GM18511 (cell line): ENCODE data around the gene GAGE12F.
"Not testable (repeated sequence)": the region's sequence is repeated elsewhere in the genome, so short reads cannot be mapped to it uniquely, and the experiment has no call there.

Experiments used
- ATAC-seq: cut with Tn5 transposase; IDR thresholded peaks from one replicate; pipeline ENCODE4 v1.9.1; 2021; ENCODE audit warnings: mild to moderate bottlenecking, moderate library complexity; ENCODE audit not compliant: unreplicated experiment

Gene GAGE12F, protein sequence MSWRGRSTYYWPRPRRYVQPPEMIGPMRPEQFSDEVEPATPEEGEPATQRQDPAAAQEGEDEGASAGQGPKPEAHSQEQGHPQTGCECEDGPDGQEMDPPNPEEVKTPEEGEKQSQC

DNA sequence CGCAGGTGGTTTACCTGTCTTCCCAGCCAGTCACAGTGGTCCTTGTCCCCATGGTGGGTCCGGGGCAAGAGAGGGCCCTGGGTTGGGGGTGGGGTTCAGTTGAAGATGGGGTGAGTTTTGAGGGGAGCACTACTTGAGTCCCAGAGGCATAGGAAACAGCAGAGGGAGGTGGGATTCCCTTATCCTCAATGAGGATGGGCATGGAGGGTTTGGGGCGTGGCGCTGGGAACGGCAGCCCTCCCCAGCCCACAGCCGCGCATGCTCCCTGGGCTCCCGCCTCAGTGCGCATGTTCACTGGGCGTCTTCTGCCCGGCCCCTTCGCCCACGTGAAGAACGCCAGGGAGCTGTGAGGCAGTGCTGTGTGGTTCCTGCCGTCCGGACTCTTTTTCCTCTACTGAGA, at the start of gene GAGE12F:
TSS of gene GAGE12F (plus strand) at position 301 of the 400 bp plus-strand sequence. CDS start 1,155 bp downstream, outside the sequence.
- ATAC-seq, result not testable (repeated sequence)

DNA sequence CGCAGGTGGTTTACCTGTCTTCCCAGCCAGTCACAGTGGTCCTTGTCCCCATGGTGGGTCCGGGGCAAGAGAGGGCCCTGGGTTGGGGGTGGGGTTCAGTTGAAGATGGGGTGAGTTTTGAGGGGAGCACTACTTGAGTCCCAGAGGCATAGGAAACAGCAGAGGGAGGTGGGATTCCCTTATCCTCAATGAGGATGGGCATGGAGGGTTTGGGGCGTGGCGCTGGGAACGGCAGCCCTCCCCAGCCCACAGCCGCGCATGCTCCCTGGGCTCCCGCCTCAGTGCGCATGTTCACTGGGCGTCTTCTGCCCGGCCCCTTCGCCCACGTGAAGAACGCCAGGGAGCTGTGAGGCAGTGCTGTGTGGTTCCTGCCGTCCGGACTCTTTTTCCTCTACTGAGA, 28.8 kb upstream of the GAGE12F start, which contains the start of gene GAGE12C:
TSS of gene GAGE12C (plus strand) at position 301 of the 400 bp plus-strand sequence. CDS start 1,155 bp downstream, outside the sequence.
- ATAC-seq, result not testable (repeated sequence)

GRCh38 chrX:49541433-49541832, 19.2 kb upstream of the GAGE12F start, which contains the start of gene GAGE12D:
GAGE12D (plus strand) TSS chrX:49541733; CDS start chrX:49542888, 1,155 bp downstream.
- not testable (repeated sequence) for ATAC-seq

GRCh38 chrX:49550989-49551388, 9.7 kb upstream of the GAGE12F start, which contains the start of gene GAGE12E:
GAGE12E (plus strand) TSS chrX:49551289; CDS start chrX:49552444, 1,155 bp downstream.
- not testable (repeated sequence) for ATAC-seq

DNA sequence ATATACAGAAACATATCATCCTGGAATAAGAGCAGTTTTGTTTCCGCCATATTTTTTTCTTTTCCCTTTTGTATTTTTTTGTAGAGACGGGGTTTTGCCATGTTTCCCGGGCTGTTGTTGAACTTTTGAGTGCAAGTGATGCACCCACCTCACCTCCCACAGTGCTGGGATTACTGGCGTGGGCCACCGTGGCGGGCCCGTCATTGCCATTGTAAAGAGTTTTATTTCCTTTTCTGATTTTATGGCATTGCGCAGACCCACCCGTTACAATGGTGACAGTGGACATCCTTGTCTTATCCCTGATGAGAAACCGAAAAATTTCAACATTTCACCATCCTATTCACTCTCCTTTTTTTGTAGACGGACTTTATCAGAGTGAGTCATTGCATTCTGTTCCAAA, 8.1 kb downstream of the GAGE12F start:
- not testable (repeated sequence) for ATAC-seq

DNA sequence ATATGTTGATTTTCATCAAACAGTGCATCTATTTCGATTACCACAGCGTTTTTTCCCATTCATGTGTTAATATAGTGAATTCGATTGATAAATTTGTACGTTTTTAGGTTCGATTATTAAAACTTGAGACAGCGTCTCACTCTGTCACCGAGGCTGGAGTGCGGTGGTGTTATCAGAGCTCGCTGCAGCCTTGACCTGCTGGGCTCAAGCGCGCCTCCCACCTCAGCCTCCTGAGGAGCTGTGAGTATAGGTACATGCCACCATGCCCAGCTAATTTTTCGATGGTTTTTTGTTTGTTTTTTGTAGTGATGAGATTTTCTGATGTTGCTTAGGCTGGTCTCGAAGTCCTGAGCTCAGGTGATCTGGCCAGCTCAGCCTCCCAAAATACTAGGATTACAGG, 8.5 kb downstream of the GAGE12F start:
- ATAC-seq, result not testable (repeated sequence)

DNA sequence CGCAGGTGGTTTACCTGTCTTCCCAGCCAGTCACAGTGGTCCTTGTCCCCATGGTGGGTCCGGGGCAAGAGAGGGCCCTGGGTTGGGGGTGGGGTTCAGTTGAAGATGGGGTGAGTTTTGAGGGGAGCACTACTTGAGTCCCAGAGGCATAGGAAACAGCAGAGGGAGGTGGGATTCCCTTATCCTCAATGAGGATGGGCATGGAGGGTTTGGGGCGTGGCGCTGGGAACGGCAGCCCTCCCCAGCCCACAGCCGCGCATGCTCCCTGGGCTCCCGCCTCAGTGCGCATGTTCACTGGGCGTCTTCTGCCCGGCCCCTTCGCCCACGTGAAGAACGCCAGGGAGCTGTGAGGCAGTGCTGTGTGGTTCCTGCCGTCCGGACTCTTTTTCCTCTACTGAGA, 9.5 kb downstream of the GAGE12F start, which contains the start of gene GAGE12G:
TSS of gene GAGE12G (plus strand) at position 301 of the 400 bp plus-strand sequence. CDS start 1,155 bp downstream, outside the sequence.
- ATAC-seq, result not testable (repeated sequence)

DNA sequence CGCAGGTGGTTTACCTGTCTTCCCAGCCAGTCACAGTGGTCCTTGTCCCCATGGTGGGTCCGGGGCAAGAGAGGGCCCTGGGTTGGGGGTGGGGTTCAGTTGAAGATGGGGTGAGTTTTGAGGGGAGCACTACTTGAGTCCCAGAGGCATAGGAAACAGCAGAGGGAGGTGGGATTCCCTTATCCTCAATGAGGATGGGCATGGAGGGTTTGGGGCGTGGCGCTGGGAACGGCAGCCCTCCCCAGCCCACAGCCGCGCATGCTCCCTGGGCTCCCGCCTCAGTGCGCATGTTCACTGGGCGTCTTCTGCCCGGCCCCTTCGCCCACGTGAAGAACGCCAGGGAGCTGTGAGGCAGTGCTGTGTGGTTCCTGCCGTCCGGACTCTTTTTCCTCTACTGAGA, 19.0 kb downstream of the GAGE12F start, which contains the start of gene GAGE12H:
TSS of gene GAGE12H (plus strand) at position 301 of the 400 bp plus-strand sequence. CDS start 1,155 bp downstream, outside the sequence.
- not testable (repeated sequence) for ATAC-seq

DNA sequence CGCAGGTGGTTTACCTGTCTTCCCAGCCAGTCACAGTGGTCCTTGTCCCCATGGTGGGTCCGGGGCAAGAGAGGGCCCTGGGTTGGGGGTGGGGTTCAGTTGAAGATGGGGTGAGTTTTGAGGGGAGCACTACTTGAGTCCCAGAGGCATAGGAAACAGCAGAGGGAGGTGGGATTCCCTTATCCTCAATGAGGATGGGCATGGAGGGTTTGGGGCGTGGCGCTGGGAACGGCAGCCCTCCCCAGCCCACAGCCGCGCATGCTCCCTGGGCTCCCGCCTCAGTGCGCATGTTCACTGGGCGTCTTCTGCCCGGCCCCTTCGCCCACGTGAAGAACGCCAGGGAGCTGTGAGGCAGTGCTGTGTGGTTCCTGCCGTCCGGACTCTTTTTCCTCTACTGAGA, 28.6 kb downstream of the GAGE12F start, which contains the start of gene GAGE2A:
TSS of gene GAGE2A (plus strand) at position 301 of the 400 bp plus-strand sequence. CDS start 1,155 bp downstream, outside the sequence.
- ATAC-seq, result not testable (repeated sequence)

DNA sequence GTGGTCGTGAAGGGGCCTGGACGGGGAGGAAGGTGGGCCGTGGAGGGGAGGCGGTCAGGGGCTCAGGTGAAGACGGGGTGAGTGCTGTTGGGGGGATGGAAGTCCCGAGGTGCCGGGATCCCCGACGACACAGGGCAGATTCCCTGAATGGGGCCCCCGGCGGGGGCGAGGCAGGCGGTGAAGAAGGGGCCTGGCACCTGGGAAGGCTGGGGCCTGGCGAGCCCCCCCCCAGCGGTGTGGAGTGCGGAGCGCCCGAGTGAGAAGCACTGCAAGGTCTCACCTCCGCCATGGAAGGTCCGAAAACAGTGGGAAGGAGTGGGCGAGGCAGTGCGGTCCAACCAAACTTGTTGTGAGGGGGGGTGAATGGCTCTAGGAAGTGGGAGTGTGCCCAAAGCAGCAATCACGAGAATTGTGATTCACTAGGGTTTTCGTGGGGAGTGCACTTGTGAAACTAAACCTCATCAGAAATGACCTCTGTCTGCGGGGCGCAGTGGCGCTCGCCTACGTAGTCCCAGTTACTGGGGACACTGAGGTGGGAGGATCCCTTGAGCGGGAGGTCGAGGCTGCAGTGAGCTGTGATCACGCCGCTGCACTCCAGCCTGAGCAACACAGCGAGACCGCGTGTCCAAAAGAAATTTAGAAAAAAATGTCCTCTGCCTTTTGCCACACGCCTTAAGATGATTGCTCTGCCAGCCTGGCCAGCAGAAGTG, 29.3 kb downstream of the GAGE12F start:
- ATAC-seq, result not testable (repeated sequence)

- ATAC-seq, result not testable (repeated sequence)
Measured at GRCh38 chrX:49590488-49590887, 29.8 kb downstream of the GAGE12F start.

DNA sequence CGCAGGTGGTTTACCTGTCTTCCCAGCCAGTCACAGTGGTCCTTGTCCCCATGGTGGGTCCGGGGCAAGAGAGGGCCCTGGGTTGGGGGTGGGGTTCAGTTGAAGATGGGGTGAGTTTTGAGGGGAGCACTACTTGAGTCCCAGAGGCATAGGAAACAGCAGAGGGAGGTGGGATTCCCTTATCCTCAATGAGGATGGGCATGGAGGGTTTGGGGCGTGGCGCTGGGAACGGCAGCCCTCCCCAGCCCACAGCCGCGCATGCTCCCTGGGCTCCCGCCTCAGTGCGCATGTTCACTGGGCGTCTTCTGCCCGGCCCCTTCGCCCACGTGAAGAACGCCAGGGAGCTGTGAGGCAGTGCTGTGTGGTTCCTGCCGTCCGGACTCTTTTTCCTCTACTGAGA, 38.1 kb downstream of the GAGE12F start, which contains the start of gene GAGE1:
TSS of gene GAGE1 (plus strand) at position 301 of the 400 bp plus-strand sequence. CDS start 1,155 bp downstream, outside the sequence.
- not testable (repeated sequence) for ATAC-seq

DNA sequence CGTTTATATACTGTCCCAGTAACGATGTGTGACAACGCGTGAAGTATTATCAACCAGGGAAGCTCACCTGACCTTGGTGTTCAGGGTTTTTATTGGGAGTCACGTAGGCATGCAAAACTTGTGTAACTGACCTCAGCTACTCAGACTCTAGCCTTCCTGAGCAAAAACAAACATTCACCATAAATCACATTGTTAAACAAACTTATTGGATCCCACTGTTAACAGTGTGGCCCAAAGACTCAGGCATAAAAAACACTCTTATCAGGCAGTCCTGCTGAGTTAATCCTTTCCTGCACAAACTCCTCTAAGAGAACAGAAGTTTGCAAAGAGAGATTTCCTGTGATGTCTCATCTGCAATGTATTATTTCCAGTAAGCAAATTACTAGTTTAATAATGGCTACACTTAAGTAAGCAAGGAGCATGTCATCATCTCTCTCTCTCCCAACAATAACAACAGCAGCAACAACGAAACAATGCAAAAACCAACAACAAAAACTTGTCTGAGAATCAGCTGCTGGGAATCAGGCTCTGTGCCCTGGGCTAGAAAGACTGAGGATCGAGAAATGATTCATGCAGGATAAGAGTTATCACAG, 50.2 kb downstream of the GAGE12F start:
- ATAC-seq, result no peak
